ENCODE data around the gene FOSL2. TPM values are rescaled to one million over a fixed set of nuclear protein-coding genes. Genes with fewer than 3 reads are reported as not detected.

The FOSL2 gene
- total and polyA plus RNA-seq, 10 of the 15 experiments (the other 5 are each of a cell fraction or from before 2014, with no cell fraction given), result 0.05 to 1.3 (median 0.34) TPM

DNA sequence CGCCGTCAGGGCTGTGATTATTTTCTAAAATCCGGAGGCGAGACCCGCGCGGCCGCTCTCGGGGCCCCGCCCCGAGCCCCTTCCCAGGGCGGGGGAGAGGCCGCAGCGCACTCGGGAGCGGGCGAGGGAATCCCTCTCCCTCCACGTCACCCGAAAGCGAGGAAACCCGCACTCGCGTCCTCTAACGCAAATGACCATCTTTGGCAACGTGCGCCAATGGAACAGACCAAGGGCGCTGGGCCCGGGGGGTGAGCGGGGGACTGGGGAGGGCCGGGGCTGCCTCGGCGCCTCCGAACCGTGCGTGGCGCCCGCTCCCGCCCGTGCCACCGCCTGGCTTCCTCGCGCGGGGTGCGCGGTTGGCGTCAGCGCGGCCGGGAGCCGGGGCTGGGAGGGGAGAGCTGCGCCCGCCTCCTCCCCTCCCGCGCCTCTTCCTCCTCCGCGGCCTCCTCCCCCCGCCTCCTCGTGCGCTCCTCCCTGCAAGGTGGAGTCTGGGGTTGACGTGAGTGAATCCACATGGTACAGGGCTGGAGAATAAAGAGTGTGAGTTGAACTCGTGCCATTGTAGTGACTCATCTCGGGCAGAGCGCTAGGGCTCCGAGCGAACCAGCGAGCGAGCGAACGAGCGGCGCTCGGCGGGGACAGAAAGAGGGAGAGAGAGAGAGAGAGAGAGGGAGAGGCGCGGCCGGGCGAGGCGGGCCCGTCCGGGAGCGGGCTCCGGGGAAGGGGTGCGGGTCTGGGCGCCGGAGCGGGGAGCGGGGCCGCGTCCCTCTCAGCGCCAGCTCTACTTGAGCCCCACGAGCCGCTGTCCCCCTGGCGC lies at the start of gene FOSL2 (continued):
- TF ChIP-seq USF2 (IDR thresholded peaks at IDR 0.05; ENCODE audit: borderline replicate concordance, low read depth, low read length), result no peak; the same call in 1 of the 2 replicates
- TF ChIP-seq POU2F2 (IDR thresholded peaks at IDR 0.05; ENCODE audit: borderline replicate concordance, low read depth, low read length), result 0 out of 3 replicates have a peak, but pooled peaks have one; percentile 43
- TF ChIP-seq, protein P1, sequence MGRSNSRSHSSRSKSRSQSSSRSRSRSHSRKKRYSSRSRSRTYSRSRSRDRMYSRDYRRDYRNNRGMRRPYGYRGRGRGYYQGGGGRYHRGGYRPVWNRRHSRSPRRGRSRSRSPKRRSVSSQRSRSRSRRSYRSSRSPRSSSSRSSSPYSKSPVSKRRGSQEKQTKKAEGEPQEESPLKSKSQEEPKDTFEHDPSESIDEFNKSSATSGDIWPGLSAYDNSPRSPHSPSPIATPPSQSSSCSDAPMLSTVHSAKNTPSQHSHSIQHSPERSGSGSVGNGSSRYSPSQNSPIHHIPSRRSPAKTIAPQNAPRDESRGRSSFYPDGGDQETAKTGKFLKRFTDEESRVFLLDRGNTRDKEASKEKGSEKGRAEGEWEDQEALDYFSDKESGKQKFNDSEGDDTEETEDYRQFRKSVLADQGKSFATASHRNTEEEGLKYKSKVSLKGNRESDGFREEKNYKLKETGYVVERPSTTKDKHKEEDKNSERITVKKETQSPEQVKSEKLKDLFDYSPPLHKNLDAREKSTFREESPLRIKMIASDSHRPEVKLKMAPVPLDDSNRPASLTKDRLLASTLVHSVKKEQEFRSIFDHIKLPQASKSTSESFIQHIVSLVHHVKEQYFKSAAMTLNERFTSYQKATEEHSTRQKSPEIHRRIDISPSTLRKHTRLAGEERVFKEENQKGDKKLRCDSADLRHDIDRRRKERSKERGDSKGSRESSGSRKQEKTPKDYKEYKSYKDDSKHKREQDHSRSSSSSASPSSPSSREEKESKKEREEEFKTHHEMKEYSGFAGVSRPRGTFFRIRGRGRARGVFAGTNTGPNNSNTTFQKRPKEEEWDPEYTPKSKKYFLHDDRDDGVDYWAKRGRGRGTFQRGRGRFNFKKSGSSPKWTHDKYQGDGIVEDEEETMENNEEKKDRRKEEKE (IDR thresholded peaks at IDR 0.05), result peak; percentile 89
- TF ChIP-seq, protein P2, sequence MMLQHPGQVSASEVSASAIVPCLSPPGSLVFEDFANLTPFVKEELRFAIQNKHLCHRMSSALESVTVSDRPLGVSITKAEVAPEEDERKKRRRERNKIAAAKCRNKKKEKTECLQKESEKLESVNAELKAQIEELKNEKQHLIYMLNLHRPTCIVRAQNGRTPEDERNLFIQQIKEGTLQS (IDR thresholded peaks at IDR 0.05; ENCODE audit: borderline replicate concordance, extremely low read depth, low read depth, low read length), result no peak
- 0 out of 2 replicates have a peak, but pooled peaks have one; percentile 57 for TF ChIP-seq NBN (IDR thresholded peaks at IDR 0.05)
- TF ChIP-seq BRCA1 (IDR thresholded peaks at IDR 0.05; ENCODE audit: low read depth, low read length), result no peak
- TF ChIP-seq, protein P3, sequence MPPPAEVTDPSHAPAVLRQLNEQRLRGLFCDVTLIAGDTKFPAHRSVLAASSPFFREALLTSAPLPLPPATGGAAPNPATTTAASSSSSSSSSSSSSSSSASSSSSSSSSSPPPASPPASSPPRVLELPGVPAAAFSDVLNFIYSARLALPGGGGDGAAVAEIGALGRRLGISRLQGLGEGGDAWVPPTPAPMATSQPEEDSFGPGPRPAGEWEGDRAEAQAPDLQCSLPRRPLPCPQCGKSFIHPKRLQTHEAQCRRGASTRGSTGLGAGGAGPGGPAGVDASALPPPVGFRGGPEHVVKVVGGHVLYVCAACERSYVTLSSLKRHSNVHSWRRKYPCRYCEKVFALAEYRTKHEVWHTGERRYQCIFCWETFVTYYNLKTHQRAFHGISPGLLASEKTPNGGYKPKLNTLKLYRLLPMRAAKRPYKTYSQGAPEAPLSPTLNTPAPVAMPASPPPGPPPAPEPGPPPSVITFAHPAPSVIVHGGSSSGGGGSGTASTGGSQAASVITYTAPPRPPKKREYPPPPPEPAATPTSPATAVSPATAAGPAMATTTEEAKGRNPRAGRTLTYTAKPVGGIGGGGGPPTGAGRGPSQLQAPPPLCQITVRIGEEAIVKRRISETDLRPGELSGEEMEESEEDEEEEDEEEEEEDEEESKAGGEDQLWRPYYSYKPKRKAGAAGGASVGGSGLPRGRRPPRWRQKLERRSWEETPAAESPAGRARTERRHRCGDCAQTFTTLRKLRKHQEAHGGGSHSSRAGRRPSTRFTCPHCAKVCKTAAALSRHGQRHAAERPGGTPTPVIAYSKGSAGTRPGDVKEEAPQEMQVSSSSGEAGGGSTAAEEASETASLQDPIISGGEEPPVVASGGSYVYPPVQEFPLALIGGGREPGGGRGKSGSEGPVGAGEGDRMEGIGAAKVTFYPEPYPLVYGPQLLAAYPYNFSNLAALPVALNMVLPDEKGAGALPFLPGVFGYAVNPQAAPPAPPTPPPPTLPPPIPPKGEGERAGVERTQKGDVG (CRISPR knock-in tag; IDR thresholded peaks at IDR 0.05), result no peak
- TF ChIP-seq, protein P4, sequence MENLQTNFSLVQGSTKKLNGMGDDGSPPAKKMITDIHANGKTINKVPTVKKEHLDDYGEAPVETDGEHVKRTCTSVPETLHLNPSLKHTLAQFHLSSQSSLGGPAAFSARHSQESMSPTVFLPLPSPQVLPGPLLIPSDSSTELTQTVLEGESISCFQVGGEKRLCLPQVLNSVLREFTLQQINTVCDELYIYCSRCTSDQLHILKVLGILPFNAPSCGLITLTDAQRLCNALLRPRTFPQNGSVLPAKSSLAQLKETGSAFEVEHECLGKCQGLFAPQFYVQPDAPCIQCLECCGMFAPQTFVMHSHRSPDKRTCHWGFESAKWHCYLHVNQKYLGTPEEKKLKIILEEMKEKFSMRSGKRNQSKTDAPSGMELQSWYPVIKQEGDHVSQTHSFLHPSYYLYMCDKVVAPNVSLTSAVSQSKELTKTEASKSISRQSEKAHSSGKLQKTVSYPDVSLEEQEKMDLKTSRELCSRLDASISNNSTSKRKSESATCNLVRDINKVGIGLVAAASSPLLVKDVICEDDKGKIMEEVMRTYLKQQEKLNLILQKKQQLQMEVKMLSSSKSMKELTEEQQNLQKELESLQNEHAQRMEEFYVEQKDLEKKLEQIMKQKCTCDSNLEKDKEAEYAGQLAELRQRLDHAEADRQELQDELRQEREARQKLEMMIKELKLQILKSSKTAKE (IDR thresholded peaks at IDR 0.05; ENCODE audit: low read depth, poor library complexity, severe bottlenecking), result no peak
- no peak for TF ChIP-seq MLLT1 (IDR thresholded peaks at IDR 0.05)
- peak; percentile 33 for TF ChIP-seq MYC (IDR thresholded peaks at IDR 0.05; ENCODE audit: insufficient read depth, insufficient read length, insufficient replicate concordance, low read length, severe bottlenecking)
- no peak for TF ChIP-seq WRNIP1 (IDR thresholded peaks at IDR 0.05; ENCODE audit: borderline replicate concordance, low read depth, low read length)
- TF ChIP-seq PBX3 (IDR thresholded peaks at IDR 0.05; ENCODE audit: insufficient replicate concordance, low read depth, low read length), result no peak

All from GM12878 (cell line).